Upper lobe of left lung (tissue), 4 donors: ENCODE measurements around the gene CNTNAP2.

Experiments
- EP300 ChIP-seq, 4 donors: sonication (generic); formaldehyde crosslinking; IDR thresholded peaks; one replicate each; pipeline ENCODE4 v1.5.1; 2017; ENCODE audit warnings: antibody characterized with exemption in 4 of 4, control low read depth in 2 of 4
- POLR2A ChIP-seq, 4 donors: fragments of 450-650 bp; IDR thresholded peaks; one replicate each; pipeline ENCODE4 v1.5.1; 2016 to 2017; ENCODE audit warnings: antibody characterized with exemption in 4 of 4, mild to moderate bottlenecking in 2 of 4
- POLR2AphosphoS5 ChIP-seq, 2 donors: sonication (generic); formaldehyde crosslinking; IDR thresholded peaks; one replicate each; pipeline ENCODE4 v1.5.1; 2017; ENCODE audit warnings: antibody characterized with exemption in 2 of 2
- TF ChIP-seq, protein P1 (sequence below), 6 experiments: fragments of 450-650 bp in 4 of 6; fragments of 200-600 bp in 2 of 6; sonication (generic) in 2 of 6; IDR thresholded peaks; one replicate each; pipeline ENCODE4 v1.5.1; 2016 to 2019; ENCODE audit warnings: antibody characterized with exemption in 6 of 6

DNA sequence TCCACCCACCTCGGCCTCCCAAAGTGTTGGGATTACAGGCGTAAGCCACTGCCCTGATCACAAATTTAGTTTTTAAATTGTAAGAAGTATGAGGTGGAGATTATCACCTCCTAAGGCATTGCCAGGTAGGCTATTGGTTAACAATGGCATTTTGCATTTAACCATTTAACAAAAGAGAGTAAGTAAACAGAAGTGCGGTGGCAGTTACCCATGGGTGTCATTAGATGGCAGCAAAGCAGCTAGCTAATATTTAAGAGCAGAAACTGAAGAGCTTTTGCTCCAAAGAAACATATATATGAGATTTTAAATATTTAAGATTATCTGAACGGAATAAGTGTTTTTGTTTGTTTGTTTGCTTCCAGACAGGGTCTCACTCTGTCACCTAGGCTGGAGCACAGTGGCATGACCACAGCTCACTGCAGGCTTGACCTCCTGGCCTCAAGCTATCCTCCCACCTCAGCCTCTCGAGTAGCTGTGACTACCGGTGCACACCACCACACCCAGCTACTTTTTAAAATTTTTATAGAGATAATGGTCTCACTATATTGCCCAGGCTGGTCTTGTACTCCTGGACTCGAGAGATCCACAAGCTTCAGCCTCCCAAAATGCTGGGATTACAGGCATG lies 2148.4 kb downstream of the CNTNAP2 start:
- TF ChIP-seq, protein P1, sequence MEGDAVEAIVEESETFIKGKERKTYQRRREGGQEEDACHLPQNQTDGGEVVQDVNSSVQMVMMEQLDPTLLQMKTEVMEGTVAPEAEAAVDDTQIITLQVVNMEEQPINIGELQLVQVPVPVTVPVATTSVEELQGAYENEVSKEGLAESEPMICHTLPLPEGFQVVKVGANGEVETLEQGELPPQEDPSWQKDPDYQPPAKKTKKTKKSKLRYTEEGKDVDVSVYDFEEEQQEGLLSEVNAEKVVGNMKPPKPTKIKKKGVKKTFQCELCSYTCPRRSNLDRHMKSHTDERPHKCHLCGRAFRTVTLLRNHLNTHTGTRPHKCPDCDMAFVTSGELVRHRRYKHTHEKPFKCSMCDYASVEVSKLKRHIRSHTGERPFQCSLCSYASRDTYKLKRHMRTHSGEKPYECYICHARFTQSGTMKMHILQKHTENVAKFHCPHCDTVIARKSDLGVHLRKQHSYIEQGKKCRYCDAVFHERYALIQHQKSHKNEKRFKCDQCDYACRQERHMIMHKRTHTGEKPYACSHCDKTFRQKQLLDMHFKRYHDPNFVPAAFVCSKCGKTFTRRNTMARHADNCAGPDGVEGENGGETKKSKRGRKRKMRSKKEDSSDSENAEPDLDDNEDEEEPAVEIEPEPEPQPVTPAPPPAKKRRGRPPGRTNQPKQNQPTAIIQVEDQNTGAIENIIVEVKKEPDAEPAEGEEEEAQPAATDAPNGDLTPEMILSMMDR (IDR thresholded peaks at IDR 0.05) = peak in 4 of 6 experiments; percentile 21 to 50 (median 42)
- TF ChIP-seq POLR2AphosphoS5 (IDR thresholded peaks at IDR 0.05) (no peak), EP300 (IDR thresholded peaks at IDR 0.05) (no peak), POLR2A (IDR thresholded peaks at IDR 0.05) (no peak)
